Dermis blood vessel endothelial cell (primary cell): ENCODE results near the gene PPP2R5B. TPM values are rescaled to one million over a fixed set of nuclear protein-coding genes. Genes with fewer than 3 reads are reported as not detected.
A peak's percentile ranks its signal among the peaks of the same experiment; 100 is the strongest.

ENCODE experiments used
- DNase-seq: peaks from one replicate; pipeline ENCODE4 v3.0.0; 2010
- total RNA-seq: library from RNA; depleted of rRNA; stranded (reverse); fragments of >200 nt; gene quantifications from 2 replicates; pipeline ENCODE4 v1.2.3, GENCODE V29; 2014

Gene PPP2R5B
- total RNA-seq, 1 donor from 2014 or later: 15.0 TPM

DNA sequence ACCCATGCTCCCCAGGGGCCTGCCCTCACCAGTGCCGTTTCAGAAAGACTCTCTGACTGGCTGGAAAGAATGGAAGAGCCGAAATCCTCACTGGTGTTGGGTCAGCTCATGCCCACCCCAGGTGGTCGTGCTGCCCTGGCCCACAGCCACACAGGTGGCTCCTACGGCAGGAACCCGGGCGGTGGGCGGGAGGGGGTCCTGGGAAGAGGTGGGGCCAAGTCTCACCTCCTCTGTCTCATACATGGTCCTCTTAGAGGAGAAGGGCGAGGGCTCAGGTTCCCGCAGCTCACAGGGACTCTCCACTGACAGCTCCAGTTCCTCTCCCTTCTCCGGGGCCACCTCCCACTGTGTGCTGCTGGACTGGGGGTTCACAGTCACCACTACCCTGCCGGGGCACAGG, 15.7 kb upstream of the PPP2R5B start:
- no peak for DNase-seq

DNA sequence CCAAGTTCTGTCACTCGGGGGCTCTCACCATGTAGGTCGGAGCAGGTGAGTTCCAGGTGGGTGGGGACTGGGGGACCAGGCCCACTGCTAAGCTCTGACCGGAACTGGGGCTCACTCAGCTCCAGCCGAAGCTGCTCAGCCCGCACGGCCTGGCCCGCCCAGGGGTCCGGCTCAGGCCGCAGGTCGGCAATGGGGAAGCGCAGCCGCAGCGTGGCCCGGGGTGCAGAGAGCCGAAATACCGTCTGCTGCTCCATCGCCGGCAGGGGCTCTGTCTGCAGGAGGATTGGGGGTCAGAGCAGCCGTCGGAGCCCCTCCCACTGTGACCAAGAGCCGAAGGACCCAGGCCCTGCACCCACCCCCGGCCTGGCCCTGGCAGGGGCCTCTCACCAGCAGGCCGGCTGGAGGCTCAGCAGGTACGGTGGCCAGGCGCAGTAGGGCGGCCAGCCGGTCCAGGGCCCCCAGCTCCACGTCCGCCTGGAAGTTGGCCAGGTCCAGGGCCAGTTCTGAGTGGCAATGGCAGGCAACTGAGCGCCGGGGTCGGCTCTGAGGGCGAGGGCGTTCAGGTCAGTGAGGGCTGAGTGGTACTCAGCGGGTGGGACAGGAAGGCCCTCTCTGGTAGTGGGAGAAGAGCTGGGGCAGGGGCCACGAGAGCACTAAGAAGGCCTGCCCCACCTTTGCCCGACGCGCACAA, 14.7 kb upstream of the PPP2R5B start:
- no peak for DNase-seq

DNA sequence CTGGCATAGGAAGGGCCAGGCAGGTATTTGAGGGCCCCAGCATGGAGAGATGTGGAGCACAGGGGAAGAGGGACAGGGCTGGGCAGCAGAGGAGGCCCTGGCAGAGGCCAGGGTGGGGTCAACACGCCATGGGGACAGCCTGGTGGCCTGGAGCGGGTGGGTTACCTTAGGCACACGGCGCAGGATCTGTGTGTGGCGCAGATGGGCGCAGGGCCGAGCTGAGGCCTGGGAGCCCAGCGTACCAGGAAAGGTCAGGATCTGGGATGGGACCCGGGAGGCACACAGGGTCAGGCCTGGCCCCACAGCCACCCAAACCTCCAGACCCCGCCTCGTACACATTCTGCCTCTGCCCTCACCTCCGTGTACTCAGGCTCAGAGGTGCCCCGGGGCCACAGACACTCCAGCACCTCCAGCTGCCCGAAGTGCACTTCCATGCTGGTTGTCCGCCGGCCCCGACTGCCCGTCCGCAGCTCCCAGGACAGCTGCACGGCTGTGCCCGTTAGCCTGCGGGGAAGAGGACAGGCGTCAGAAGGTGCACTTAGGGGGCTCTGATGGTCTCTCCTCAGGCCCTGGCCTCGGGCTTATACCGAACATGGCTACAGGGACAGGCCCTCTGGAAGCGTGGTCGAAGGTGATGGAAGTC, 13.9 kb upstream of the PPP2R5B start:
- DNase-seq: no peak

DNA sequence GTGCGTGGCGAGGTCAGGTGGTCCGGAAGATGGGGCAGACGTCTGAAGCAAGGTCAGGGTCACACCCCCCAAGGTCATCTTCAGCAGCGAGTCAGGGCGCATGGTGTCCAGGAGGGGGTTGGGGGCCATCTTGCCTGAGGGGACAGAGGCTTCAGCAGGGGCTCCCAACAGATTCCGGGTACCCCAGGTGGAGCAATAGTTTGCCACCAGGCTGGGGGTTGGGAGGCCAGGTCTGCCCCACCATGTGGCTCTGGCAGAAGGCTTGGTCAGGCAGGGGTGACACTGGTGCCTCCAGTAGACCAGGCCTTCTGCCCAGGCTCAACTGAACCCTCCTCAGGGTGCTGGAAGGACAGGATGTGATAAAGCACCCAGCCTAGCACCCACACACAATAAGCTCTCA, 13.3 kb upstream of the PPP2R5B start:
- no peak for DNase-seq

DNA sequence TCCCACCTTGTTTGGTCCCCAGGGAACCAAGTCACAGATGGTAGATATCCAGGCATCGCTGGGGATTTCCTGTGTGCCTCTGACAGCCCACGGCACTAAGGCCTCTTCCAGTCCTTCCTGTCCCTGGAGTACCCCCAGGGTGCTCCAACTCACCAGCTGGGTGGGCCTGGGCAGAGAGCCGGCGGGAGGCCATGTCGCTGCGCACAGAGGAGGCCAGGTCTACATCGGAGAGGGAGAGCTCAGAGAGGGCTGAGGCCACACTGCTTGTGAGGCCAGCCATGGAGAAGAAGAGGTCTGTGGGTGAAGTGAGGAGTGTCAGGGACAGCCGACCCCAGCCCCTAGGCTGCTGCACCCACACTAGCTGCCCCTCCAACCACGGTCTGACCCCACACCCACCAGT, 12.8 kb upstream of the PPP2R5B start:
- no peak for DNase-seq

DNA sequence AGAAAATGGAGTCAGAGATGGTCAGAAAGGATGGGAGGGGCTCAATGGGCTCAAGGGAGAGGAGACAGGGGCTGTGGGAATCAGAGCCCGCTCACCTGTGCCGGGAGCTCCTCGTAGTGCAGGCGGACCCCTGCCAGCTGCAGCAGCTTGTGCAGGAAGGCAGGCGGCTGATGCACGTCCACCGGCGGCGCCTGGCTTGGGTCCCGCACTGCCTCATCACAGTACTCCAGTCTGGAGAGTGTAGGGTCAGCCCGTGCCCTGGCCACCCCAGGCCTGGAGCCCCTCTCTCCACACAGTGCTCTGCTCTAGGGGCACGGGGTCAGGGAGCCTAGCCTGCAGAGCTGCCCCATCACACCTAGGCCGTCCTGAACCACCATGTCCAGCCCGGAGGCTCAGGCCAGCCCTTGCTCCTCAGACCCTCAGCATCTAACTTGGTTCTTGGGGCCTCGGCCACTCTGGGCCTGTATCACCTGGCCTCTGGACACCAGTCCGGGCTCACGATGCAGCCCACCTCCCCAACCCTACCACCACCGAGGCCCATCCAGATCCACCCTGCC, 11.2 kb upstream of the PPP2R5B start:
- no peak for DNase-seq

DNA sequence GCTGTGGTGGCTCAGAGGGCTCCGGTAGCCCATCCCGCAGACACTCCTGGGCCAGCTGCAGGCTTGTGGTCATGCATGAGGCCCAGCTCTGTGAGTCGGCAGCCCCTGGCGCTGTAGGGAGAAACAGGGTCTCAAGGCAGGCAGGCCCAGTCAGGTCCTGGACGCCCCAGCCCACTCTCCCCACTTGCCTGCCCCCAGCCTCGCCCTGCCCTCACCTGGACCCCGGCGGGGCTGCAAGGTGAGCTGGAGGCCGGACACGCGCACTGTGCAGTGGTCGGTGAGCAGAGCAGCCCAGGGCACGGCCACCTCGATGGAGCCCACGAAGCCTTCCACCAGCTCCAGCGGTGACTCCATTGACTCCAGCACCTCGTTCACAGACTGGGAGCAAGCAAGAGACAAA, 10.4 kb upstream of the PPP2R5B start:
- DNase-seq: no peak

DNA sequence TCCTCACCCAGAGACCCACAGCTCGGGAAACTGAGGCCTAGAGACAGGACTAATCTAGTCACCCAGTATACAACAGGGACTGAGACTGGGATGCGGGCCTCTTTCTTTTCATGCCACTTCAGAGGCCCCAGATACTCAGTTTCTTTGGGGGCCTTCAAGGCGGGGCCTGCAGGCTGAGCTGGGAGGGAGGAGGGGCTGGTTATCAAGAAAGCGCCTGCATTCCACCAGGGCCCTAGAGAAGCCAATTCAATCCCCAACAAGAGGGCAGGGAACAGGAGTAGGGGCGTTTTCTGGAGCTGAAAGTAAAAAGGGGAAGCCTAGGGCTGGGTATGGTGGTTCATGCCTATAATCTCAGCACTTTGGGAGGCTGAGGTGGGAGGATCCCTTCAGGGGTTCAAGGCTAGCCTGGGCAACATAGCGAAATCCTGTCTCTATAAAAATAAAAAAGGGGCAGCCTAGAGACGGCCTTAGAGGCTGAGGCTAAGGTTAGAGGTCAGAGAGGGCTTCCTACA, 9.1 kb upstream of the PPP2R5B start:
- DNase-seq: no peak

DNA sequence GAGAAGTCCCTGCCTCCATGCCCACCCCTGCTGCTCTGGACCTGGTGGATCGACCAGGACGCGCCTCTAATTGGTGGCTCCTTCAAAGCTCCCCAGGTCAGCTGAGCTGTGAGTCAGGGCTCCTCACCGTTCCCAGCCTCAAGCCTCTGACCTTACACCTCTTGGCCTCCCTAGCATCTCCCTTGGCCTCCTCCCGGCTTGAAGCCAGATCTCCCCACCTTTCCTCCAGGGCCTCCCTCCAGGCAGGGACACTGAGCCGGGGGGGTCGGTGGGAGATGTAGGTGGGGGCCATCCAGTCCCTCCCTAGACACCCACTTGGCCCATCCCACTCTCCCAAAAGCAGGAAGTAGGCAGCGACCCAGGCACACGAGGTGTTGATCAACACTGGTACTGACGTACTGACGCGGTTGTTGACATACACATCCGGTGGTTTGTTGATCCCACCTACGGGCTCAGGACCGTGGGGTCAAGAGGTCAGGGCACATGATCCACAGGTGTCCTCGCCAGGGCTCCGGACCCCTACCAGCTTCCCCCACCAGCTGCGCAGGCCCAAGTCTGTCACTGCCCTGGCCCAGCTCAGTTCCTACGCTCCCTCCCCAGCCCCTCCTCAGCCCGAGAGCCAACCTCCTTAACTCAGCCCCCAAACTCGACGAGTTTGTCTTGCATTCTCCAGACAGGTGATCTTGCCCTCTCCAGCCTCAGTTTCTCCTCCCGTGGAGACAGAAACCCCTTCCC, 8.3 kb upstream of the PPP2R5B start:
- DNase-seq: peak; percentile 44

DNA sequence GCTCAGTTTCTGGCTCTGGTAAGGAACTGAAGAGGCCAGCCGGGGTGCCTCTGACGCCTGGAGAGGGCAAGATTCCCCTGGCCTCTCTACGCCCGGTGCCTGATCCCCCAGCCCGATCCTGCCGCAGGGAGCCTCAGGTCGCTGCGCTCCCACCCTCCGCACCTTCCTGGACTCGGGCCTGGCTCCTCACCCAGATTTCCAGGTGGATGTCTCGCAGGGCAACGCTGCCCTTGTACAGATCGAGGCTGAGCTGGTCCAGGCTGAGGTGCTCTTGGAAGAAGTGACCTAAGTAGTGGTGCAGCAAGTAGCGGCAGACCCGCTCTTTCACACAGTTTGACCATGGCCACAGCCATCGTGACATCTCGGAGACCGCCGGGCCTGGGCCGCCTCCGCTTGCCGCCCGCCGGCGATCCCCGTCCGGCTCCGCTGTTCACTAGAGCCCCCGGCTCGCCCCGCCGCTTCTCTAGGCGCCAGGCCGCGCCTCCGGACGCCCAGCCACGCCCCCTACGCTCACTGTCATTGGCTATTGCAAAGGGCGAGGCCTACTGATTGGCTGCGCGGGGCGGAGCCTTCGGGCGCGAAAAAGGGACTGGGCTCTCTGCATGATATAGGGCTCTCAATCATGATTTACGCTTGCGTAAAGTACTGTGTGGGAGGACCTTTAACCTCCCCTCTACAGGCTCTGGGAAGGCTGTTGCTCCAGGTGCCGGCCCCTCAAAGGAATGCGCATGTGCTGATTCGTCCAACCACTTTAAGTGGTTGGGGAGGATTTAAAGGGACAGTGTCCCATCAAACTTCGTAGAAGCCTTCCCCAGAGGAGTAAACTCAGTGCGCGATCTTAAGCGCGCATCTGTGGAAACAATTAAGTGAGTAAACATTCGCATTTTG, 7.5 kb upstream of the PPP2R5B start, which contains the start of gene ATG2A:
Gene ATG2A (minus strand): TSS at position 435 of the 888 bp plus-strand sequence. CDS start 74 bp downstream, at position 361.
- DNase-seq: peak; percentile 100

DNA sequence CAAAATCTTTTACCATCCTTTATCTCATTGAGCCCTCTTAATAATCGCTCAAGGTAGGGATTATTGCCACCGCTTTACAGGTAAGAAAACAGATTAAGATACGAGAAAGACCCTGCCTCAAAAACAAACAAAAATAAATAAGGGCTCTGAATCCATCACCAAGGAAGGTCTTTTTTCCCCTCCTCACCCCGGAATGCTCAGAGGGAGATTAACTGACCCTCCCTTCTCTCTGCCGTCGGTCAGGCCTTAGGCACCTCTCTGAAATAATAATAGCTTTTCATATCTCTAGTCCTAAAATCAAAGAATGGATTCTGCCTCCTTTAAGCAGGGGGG, 6.9 kb upstream of the PPP2R5B start:
- DNase-seq: no peak

DNA sequence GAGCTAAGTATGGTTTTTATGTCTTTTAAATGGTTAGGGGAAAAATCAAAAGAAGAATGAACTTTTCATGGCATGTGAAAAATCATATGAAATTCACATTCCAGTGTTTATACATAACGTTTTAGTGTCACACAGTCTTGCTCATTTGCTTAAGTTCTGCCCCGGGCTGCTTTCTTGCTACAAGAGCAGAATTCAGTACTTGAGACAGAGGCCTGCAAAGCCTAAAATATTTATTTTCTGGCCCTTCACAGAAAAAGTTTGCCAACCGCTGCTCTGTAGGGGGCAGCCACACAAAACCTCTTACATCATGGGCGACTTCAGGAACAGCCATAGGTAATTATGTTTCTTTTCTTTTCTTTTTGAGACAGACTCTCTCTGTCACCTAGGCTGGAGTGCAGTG, 6.5 kb upstream of the PPP2R5B start:
- DNase-seq: peak; percentile 59

DNA sequence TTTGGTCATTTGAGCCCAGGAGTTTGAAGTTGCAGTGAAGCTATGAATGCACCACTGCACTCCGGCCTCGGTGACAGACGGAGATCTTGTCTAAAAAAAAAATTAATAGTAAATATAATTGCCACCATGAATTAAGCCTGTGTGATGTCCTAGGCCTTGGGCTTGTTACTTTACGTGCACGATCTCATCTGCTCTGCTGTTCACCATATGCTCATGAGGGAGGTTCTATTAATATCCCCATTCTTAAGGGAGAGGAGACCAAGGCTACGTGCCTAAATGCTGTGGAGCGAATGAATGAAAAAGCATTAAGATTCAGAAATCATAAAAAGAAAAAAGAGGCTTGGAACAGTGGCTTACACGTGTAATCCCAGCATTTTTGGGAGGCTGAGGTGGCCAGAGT, 4.9 kb upstream of the PPP2R5B start:
- no peak for DNase-seq

DNA sequence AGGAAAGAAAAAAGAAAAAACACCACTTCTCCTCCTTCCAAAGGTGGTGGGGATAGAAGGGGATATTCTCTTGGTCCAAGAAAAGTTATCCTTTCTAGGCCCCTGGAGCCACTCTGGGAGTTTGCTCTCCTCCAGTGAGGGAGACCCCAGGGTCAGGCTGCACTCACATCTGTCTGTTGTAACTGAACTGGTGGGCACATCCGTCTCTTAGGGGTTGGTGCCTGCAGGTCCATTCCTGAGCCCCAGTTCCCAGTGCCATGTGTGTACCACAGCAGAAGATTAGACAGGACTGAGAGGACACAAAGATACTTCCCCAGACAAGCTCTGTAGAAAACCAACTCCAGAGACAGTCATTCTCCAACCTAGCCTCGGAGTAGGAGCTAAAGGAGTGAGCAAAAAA, 4.4 kb upstream of the PPP2R5B start:
- no peak for DNase-seq

DNA sequence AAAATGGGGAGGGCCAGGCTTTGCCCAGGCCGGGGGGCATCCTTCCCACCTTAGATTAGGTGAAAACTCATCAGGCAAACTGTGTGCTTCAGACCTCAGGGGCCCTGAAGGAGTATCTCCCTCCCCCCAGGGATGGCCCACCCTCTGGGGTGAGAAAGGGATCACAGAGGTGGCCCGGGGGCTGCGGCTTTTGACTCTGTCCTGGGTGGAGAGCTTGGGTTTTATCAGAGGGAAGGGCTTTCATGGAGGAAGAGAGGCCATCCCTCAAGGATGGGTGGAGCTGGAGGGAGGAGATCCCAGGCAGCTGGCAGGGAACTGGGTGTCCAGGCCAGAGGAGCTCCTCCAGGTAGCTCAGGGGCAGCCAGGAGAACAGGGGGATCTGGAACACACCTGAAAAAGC, 3.1 kb upstream of the PPP2R5B start:
- DNase-seq: no peak

DNA sequence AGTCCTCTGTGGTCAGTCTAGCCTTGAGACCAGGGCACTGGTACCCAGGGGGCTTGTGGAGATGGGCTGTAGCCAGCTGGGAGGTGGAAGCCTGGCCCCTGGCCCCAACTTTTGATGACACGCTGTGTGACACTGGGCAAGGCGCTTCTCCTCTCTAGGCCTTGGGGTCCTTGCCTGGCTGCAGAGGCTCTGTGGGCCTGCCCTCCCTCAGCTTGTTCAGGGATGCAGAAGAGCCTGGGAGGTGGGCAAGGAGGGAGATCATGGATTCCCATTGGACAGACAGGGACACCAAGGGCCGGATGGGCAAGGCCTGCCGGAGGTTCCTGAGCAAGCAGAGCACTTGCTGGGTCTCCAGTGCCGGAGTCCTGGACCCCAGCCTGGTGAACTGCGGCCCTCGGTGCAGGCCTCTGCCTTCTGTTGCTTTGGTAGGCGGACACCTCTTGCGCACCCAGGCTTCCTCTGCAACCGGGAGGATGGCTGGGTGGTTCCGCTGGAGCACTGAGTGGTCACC, 1.3 kb upstream of the PPP2R5B start:
- DNase-seq: no peak

DNA sequence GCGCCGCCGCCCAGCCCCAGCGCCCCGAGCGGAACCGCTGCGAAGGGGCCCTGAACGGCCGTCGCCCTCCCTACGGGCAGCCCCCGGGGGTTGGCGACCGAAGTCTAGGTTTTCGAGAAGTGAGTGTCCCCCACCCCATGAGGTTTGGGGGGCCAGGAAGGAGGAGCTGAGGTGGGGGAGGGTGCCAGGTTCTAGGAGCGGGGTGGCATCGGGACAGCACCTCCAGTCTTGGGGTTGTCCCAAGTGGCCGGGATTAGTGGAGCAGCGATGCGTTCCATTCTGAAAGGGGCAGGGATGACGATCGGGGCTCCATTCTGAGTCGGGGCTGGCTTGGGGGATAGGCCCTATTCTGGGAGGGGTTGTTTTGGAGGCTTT, 408 bp downstream of the PPP2R5B start:
- DNase-seq: peak; percentile 26

DNA sequence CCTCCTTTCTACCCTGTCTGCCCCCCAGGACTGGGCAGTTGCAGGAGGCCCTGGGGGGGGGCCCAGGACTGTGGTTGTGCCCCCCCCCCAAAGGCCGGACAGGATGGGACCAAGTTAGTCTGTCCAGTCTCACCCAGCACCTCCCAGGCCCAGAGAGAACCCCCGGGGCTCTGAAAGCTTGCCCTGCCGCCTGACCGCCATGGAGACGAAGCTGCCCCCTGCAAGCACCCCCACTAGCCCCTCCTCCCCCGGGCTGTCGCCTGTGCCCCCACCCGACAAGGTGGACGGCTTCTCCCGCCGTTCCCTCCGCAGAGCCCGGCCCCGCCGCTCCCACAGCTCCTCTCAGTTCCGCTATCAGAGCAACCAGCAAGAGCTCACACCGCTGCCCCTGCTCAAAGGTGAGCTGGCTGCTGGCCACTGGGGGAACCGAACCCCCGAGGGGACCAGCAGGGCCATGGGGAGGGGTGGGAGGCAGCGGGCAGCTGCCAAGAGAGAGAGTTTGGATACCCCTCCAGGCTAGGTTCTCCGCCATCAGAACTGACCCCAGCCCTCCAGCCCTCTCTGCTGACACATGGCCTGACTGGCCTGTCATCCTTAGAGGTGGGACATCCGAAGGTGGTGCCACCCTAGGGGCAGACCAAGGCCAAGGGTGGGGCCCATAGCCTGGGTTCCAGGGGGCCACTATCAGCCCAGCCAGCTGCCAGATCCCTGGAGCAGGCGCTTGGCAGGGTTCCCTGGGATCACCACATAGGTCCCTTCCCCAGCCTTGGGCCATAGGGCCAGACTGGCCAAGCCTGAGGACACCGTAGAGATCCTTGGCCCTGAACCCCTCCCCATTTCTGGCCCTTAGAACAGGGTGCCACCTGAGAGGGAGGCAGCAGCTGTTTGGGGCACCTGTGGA, 1.3 kb downstream of the PPP2R5B start:
- DNase-seq: no peak

DNA sequence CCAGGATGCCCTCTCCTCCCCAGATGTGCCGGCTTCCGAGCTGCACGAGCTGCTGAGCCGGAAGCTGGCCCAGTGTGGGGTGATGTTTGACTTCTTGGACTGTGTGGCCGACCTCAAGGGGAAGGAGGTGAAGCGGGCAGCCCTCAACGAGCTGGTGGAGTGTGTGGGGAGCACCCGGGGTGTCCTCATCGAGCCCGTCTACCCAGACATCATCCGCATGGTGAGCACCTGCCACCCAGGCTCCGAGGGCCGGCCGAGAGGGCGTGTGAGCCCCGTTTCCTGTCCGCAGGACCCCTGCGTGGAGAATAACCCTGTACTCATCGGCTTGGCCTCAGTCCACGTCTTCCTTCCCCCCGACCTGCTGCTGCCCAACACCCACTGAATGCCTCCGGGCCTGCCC, 2.2 kb downstream of the PPP2R5B start:
- no peak for DNase-seq

DNA sequence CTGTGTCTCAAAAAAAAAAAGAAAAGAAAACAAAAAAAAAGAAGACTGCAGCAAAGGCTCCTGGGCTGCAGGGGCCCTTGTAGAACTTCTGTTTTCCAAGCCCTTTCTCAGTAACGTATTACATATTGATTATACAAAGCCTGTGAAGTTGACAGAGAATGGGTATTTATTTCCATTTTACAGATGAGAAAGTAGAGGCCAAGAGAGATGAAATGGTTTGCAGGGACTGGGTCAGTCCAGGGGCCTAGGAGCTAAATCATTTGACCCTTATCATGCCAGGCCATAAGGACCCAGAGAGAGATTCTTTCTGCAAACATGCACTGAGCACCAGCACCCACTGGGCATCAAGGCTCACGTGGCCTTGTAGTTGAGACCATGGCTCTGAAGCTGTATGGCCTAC, 4.5 kb downstream of the PPP2R5B start:
- DNase-seq: no peak

DNA sequence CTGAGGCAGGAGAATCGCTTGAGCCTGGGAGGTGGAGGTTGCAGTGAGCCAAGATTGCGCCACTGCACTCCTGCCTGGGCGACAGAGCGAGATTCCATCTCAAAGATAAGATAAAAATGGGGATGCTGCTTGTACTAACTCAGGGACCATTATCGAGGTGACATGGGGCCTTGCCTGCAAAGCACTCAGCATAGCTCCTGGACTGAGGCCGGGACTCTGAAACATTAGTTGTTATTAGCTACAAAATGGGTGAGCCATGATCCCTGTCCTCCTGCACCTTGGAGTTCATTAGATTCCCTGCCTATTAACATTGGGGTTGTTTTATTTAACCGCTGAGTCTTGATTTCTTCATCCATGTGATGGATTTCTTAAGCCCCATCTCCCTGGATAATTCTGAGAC, 5.1 kb downstream of the PPP2R5B start:
- no peak for DNase-seq
